Stimulated activated CD4-positive, alpha-beta T cell treated with anti-CD3 and anti-CD28 coated beads, TNF-alpha, amount 100 ng/mL, for 48 hours (primary cell): ENCODE data around the gene OR2A1.
"Not testable (repeated sequence)": the region's sequence is repeated elsewhere in the genome, so short reads cannot be mapped to it uniquely, and the experiment has no call there.

Experiments used
- DNase-seq, 3 donors: peaks; one replicate each; pipeline ENCODE4 v3.0.0-alpha.2; 2020; ENCODE audit warnings: low read depth in 3 of 3

OR2A1 gene

GRCh38 chr7:144325868-144326267 is 13.6 kb downstream of the OR2A1 start:
- not testable (repeated sequence) for DNase-seq

- DNase-seq: not testable (repeated sequence)
These were observed 17.8 kb downstream of the OR2A1 start for GRCh38 chr7:144330044-144330443.

- DNase-seq: not testable (repeated sequence)
These were observed 19.2 kb downstream of the OR2A1 start for GRCh38 chr7:144331221-144331995.

- DNase-seq: not testable (repeated sequence)
These were observed 19.7 kb downstream of the OR2A1 start for GRCh38 chr7:144331996-144332288.

GRCh38 chr7:144348625-144349024 is 36.4 kb downstream of the OR2A1 start:
- DNase-seq: not testable (repeated sequence)

GRCh38 chr7:144351667-144352066 is 39.4 kb downstream of the OR2A1 start:
- DNase-seq: not testable (repeated sequence)

GRCh38 chr7:144355176-144355822 is 43.1 kb downstream of the OR2A1 start, which contains the start of gene ARHGEF5:
ARHGEF5 (plus strand) TSS chr7:144355402; CDS start chr7:144362670, 7,268 bp downstream.
- DNase-seq: not testable (repeated sequence)

- DNase-seq: not testable (repeated sequence)
These were observed 44.0 kb downstream of the OR2A1 start for GRCh38 chr7:144356185-144356584.

- not testable (repeated sequence) for DNase-seq
These were observed 44.6 kb downstream of the OR2A1 start for GRCh38 chr7:144356860-144357259.

GRCh38 chr7:144362061-144362460 is 49.8 kb downstream of the OR2A1 start:
- DNase-seq: not testable (repeated sequence)

- not testable (repeated sequence) for DNase-seq
These were observed 53.3 kb downstream of the OR2A1 start for GRCh38 chr7:144365523-144365922.

- not testable (repeated sequence) for DNase-seq
These were observed 55.0 kb downstream of the OR2A1 start for GRCh38 chr7:144367250-144367649.

GRCh38 chr7:144369221-144369620 is 57.0 kb downstream of the OR2A1 start:
- not testable (repeated sequence) for DNase-seq
